Calu3 (cell line): ENCODE data around the gene MRPS35. TPM values are rescaled to one million over a fixed set of nuclear protein-coding genes. Genes with fewer than 3 reads are reported as not detected.

Source experiments
- Bru-seq: library from RNA; stranded (reverse); fragments of 400-500 nt; gene quantifications from one replicate; lab custom pipeline; 2021; lab: Mats Ljungman, UMichigan
- BruChase-seq, 2 experiments: library from RNA; stranded (reverse); fragments of 400-500 nt; gene quantifications; one replicate each; lab custom pipeline; 2021; lab: Mats Ljungman, UMichigan
- BruUV-seq: library from RNA; stranded (reverse); fragments of 400-500 nt; replicated peaks from 2 replicates; lab custom pipeline; 2021; lab: Mats Ljungman, UMichigan
- CTCF ChIA-PET: fragments of 300-600 bp; sonication (Branson Sonifier 250); formaldehyde crosslinking; loops from one replicate; lab custom pipeline; 2022; ENCODE audit warnings: antibody characterized with exemption; lab: Charles Lee
- DNase-seq: peaks from one replicate; pipeline ENCODE4 v3.0.0; 2022
- H3K27ac Mint-ChIP-seq: one replicate; pipeline ENCODE4 v1.8.0; 2022; ENCODE audit warnings: mixed read lengths; ENCODE audit not compliant: unreplicated experiment
- H3K27me3 Mint-ChIP-seq: one replicate; pipeline ENCODE4 v1.8.0; 2022; ENCODE audit warnings: mixed read lengths; ENCODE audit not compliant: unreplicated experiment
- H3K36me3 Mint-ChIP-seq: one replicate; pipeline ENCODE4 v1.8.0; 2022; ENCODE audit warnings: mild to moderate bottlenecking, moderate library complexity, mixed read lengths; ENCODE audit not compliant: insufficient read depth, unreplicated experiment
- H3K4me1 Mint-ChIP-seq: one replicate; pipeline ENCODE4 v1.8.0; 2022; ENCODE audit warnings: mild to moderate bottlenecking, low read depth, mixed read lengths; ENCODE audit not compliant: unreplicated experiment
- H3K4me3 Mint-ChIP-seq: one replicate; pipeline ENCODE4 v1.8.0; 2022; ENCODE audit warnings: mild to moderate bottlenecking, low read depth, moderate library complexity, mixed read lengths; ENCODE audit not compliant: unreplicated experiment
- H3K9me3 Mint-ChIP-seq: one replicate; pipeline ENCODE4 v1.8.0; 2022; ENCODE audit warnings: low read depth, mixed read lengths; ENCODE audit not compliant: unreplicated experiment
- intact Hi-C: fragments of 100-400 bp; cut with micrococcal nuclease; formaldehyde crosslinking; loops from one replicate; pipeline ENCODE4 v1.10.0; 2022; ENCODE audit not compliant: unreplicated experiment
- long read RNA-seq: library from polyadenylated mRNA; stranded (forward); transcript quantifications from one replicate; pipeline ENCODE4 v2.0.0, GENCODE V29; 2022
- total RNA-seq: library from RNA; stranded (reverse); gene quantifications from 2 replicates; pipeline ENCODE4 v1.2.3, GENCODE V29; 2022
- TF ChIP-seq, protein P1 (sequence below): fragments of 200-600 bp; IDR thresholded peaks from one replicate; pipeline ENCODE4 v1.8.0; 2022; ENCODE audit warnings: antibody characterized with exemption; ENCODE audit not compliant: unreplicated experiment

MRPS35 gene
- total RNA-seq: 70.5 and 74.7 TPM in 2 replicates
- percentile 86 among the genes with signal in this experiment for Bru-seq, nascent RNA
- BruChase-seq, experiment 1, labeled RNA remaining after a 6-hour chase: percentile 82 among the genes with signal in this experiment
- percentile 69 among the genes with signal in this experiment for BruChase-seq, experiment 2, labeled RNA remaining after a 2-hour chase
- long read RNA-seq, transcript MRPS35-201 (8 exons, 1,888 nt): major isoform, 233 of 258 reads
- long read RNA-seq, partial matches to known transcripts: 12 of 258 reads
- long read RNA-seq, other reads (novel, unspliced or antisense): 9 of 258 reads

DNA sequence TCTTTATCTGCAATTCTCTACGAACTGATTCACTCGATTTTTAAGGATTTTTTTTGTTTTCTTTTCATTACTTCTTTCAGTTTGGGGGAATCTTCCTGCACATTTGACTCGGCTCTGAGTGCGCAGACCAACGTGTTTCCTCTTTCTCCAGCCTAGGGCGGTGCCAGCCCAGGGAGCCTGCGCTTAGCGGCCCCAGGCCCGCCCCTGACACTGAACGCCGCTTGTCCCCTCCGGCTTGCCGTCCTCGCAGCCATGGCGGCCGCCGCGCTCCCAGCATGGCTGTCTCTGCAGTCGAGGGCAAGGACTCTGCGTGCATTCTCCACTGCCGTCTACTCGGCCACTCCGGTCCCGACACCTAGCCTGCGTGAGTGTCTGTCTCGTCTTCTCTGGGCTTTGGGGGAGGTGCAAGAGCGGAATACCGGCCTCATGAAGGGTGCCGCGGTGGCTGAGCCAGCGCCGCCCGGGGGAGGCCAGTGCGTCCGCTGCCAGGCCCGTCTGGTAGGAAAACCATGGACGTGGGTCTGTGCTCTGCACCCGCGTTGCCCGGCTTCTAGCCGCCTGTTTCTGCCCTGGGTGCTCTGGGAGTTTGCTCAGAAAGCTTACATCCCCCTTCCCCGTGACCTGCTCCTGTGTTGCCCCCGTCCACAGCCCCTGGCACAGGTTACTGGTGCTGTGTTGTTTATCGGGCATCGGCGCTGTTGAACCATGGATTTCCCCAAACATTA lies at the start of gene MRPS35:
MRPS35 (plus strand) TSS at position 241 of the 725 bp plus-strand sequence; CDS start at position 253, 12 bp downstream.
- DNase-seq: peak; percentile 95
- no TSS peak for BruUV-seq
- peak within 1 kb of the TSS; percentile 94 for H3K27ac Mint-ChIP-seq
- CTCF ChIA-PET: interaction anchor here (0.6 kb wide), 1 partner anchor 127 kb away, joined by 6 read pairs; no protein-coding TSS in a partner anchor
- H3K27me3 Mint-ChIP-seq: no peaks in the 10 kb centered on the region
- no peaks in the 10 kb centered on the region for H3K9me3 Mint-ChIP-seq
- H3K4me1 Mint-ChIP-seq: peaks cover 22% of the 10 kb centered on the region
- peaks cover 24% of the 10 kb centered on the region for H3K36me3 Mint-ChIP-seq
- intact Hi-C loops: no loop called here
- H3K4me3 Mint-ChIP-seq: peak within 1 kb of the TSS; percentile 99
- TF ChIP-seq, protein P1, sequence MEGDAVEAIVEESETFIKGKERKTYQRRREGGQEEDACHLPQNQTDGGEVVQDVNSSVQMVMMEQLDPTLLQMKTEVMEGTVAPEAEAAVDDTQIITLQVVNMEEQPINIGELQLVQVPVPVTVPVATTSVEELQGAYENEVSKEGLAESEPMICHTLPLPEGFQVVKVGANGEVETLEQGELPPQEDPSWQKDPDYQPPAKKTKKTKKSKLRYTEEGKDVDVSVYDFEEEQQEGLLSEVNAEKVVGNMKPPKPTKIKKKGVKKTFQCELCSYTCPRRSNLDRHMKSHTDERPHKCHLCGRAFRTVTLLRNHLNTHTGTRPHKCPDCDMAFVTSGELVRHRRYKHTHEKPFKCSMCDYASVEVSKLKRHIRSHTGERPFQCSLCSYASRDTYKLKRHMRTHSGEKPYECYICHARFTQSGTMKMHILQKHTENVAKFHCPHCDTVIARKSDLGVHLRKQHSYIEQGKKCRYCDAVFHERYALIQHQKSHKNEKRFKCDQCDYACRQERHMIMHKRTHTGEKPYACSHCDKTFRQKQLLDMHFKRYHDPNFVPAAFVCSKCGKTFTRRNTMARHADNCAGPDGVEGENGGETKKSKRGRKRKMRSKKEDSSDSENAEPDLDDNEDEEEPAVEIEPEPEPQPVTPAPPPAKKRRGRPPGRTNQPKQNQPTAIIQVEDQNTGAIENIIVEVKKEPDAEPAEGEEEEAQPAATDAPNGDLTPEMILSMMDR: no peak

DNA sequence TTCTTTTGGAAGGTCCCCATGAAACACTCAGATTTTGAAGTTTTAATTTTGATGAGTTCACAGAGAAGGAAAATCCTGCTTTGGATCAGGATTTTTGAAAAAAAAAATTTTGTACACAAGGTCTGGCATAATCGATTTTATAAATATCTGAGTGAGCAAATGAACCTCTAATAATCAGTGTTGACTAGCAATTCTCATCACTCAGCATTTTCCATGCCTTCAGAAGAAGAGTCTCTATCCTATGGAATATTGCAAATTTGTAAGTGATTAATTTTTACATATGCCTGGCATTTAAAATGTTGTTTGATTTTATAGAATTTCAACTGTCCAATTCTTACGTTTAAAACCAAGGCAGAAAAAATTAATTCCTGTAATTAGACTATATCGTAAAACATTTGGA lies 44.9 kb upstream of the MRPS35 start:
- intact Hi-C loops: no loop called here
- DNase-seq: no peak
- BruUV-seq: no TSS peak
- TF ChIP-seq, protein P1: no peak
- H3K4me3 Mint-ChIP-seq: no peak overlapping the region
- no peaks in the 10 kb centered on the region for H3K9me3 Mint-ChIP-seq
- no peaks in the 10 kb centered on the region for H3K36me3 Mint-ChIP-seq
- H3K27me3 Mint-ChIP-seq: no peaks in the 10 kb centered on the region
- H3K4me1 Mint-ChIP-seq: no peaks in the 10 kb centered on the region
- no peak overlapping the region for H3K27ac Mint-ChIP-seq
- CTCF ChIA-PET: no interaction called here

DNA sequence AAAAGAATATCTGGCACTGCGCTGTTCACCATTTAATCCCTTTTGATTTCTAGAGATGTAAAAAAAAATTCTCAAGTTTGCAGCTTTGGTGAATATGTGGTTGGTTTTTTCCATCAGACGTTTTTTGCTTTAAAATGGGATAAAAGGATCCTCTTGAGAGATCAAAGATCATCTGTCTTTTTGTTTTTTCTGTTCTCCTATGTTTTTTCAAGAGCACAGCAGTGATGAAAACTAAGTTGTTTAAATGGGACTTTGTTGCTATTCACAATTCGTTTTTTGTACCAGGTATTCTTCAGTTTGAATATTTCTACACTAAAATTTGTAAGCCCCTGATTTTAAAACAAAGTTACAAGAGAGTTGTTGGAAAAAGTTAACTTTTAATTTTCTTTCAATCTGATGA lies 44.1 kb upstream of the MRPS35 start:
- Mint-ChIP-seq H3K27ac (no peak overlapping the region), H3K9me3 (no peaks in the 10 kb centered on the region), H3K4me3 (no peak overlapping the region), H3K36me3 (no peaks in the 10 kb centered on the region), H3K4me1 (no peaks in the 10 kb centered on the region), H3K27me3 (no peaks in the 10 kb centered on the region)
- CTCF ChIA-PET: no interaction called here
- BruUV-seq: no TSS peak
- intact Hi-C loops: no loop called here
- TF ChIP-seq, protein P1: no peak
- DNase-seq: no peak

DNA sequence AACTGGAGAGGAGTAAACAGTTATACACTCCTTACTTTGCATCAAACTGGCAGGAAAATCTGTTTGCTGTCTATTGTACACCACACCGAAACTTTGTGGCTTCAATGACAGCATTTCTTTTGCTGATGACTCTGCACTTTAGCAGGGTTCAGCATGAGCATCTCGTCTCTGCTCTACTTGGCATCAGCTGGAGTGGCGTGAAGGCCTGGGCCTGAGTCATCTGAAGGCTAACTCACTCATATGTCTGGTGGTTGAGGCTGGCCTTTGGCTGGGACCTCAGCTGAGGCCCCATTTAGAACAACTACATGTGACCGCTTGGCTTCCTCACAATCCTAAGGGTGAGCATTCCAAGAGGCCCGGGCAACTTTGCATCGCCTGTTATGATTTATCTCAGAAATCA lies 43.1 kb upstream of the MRPS35 start:
- CTCF ChIA-PET: no interaction called here
- no peaks in the 10 kb centered on the region for H3K9me3 Mint-ChIP-seq
- TF ChIP-seq, protein P1: no peak
- H3K4me3 Mint-ChIP-seq: no peak overlapping the region
- no TSS peak for BruUV-seq
- no peaks in the 10 kb centered on the region for H3K4me1 Mint-ChIP-seq
- no peak for DNase-seq
- peaks cover 4% of the 10 kb centered on the region for H3K36me3 Mint-ChIP-seq
- H3K27me3 Mint-ChIP-seq: no peaks in the 10 kb centered on the region
- intact Hi-C loops: no loop called here
- H3K27ac Mint-ChIP-seq: no peak overlapping the region
